Left kidney (tissue), 8 donors: Measurements from ENCODE around the gene HOXA6. TPM values are rescaled to one million over a fixed set of nuclear protein-coding genes. Genes with fewer than 3 reads are reported as not detected.

Experiments used
- DNase-seq: peaks from one replicate; pipeline ENCODE4 v3.0.0-alpha.2; 2013
- long read RNA-seq, 8 donors: transcript quantifications; one replicate each; lab custom pipeline, GENCODE V29; 2026
- polyA plus RNA-seq: library from polyadenylated mRNA; unstranded; fragments of 120-200 nt; gene quantifications from one replicate; pipeline ENCODE4 v1.2.1, GENCODE V29; 2013; ENCODE audit not compliant: insufficient read length

HOXA6 gene
- 26.5 TPM for polyA plus RNA-seq
- long read RNA-seq, donor 1, transcript HOXA6-201 (2 exons, 989 nt), result major isoform, 7 of 7 reads
- long read RNA-seq, donor 1, partial matches to known transcripts, result 0 of 7 reads
- long read RNA-seq, donor 1, other reads (novel, unspliced or antisense), result 0 of 7 reads
- long read RNA-seq, donor 2, transcript HOXA6-201 (2 exons, 989 nt), result major isoform, 17 of 19 reads
- long read RNA-seq, donor 2, partial matches to known transcripts, result 0 of 19 reads
- long read RNA-seq, donor 2, other reads (novel, unspliced or antisense), result 0 of 19 reads
- long read RNA-seq, donor 3, transcript HOXA6-201 (2 exons, 989 nt), result major isoform, 5 of 5 reads
- long read RNA-seq, donor 3, partial matches to known transcripts, result 0 of 5 reads
- long read RNA-seq, donor 3, other reads (novel, unspliced or antisense), result 0 of 5 reads
- long read RNA-seq, donor 4, partial matches to known transcripts, result 0 of 1 reads
- long read RNA-seq, donor 4, other reads (novel, unspliced or antisense), result 0 of 1 reads
- long read RNA-seq, donor 5, partial matches to known transcripts, result 0 of 4 reads
- long read RNA-seq, donor 5, other reads (novel, unspliced or antisense), result 0 of 4 reads
- long read RNA-seq, donor 6, partial matches to known transcripts, result 0 of 2 reads
- long read RNA-seq, donor 6, other reads (novel, unspliced or antisense), result 0 of 2 reads
- long read RNA-seq, donor 7, transcript HOXA6-201 (2 exons, 989 nt), result major isoform, 11 of 13 reads
- long read RNA-seq, donor 7, partial matches to known transcripts, result 0 of 13 reads
- long read RNA-seq, donor 7, other reads (novel, unspliced or antisense), result 0 of 13 reads
- long read RNA-seq, donor 8, partial matches to known transcripts, result 0 of 1 reads
- long read RNA-seq, donor 8, other reads (novel, unspliced or antisense), result 0 of 1 reads

DNA sequence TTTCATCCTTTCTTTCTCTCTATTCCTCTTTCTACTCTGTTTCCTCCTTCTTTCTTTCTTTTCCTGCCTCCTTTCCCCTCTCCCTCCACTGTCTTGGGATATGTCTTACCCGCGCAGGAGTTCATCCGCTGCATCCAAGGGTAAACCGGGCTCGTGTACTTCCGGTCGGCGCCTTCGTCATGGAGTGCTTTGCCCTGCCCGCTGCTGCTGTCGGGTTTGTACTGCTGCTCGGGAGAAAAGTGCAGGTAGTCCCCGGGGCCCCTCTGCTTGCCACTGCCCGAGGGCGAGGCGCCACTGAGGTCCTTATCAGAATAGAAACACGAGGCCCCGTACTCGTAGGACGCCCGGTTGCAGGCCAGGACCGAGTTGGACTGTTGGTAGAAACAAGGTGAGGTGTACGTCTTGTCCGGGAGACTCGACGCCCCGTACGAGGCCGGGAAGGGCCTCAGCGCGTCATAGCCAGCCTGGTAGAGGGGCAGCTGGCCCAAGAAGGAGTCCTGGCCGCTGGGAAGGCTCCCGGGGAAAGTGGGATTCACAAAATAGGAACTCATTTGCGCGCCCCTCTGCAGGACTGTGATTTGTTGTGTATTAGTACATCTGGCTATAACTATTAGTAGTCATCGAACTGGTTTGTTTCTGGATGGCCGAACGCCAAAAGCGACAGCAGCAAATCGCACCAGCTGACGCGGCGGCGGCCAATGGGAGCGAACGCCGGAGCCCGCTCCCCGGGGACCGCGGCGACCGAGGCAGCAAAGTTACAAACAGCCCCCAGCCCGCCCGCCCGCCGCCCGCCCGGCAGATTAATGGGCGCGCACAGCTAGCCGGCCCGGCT lies at the start of gene HOXA6:
Gene HOXA6 (minus strand): TSS at position 576 of the 832 bp plus-strand sequence. CDS start 25 bp downstream, at position 551.
- no peak for DNase-seq

- peak; percentile 85 for DNase-seq
Observed at GRCh38 chr7:27196287-27196767, 48.8 kb upstream of the HOXA6 start.

DNA sequence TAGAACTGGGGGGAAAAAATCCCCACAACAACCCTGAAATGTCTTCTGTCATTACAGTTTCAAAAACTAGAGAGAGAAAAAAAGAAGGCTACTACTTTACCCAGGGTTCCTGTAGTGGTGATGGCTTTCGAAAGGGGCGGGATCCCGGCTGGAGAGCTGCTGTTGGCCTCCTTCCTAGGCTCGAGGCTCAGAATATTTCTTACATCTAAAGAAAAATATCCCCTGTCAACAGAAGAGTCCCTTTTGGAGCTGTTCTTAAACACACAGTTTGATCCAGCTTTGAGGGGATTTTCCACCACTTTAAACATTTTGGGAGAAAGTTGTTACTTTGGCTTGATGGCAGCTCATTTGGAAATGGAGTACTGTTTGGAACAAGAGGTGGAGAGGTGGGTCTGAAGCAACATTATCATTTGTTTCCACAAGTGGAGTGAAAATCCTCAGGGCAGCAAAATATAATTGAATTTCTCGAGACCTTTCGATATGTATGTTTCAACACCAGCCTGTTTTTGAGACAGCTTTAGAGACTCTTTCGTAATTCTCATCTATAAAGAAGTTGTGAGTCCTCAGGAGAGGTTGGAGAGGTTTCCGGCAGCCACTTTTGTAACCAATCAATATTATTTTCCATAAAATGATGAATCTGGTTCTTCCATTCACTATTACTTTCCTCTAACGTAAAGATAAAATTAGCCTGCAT lies 47.3 kb upstream of the HOXA6 start:
- DNase-seq, result peak; percentile 12

GRCh38 chr7:27194002-27194352 lies 46.4 kb upstream of the HOXA6 start:
- DNase-seq, result no peak

- DNase-seq, result no peak
Observed at GRCh38 chr7:27193335-27194001, 45.9 kb upstream of the HOXA6 start.

- DNase-seq, result no peak
Observed at GRCh38 chr7:27192546-27193334, 45.2 kb upstream of the HOXA6 start.

DNA sequence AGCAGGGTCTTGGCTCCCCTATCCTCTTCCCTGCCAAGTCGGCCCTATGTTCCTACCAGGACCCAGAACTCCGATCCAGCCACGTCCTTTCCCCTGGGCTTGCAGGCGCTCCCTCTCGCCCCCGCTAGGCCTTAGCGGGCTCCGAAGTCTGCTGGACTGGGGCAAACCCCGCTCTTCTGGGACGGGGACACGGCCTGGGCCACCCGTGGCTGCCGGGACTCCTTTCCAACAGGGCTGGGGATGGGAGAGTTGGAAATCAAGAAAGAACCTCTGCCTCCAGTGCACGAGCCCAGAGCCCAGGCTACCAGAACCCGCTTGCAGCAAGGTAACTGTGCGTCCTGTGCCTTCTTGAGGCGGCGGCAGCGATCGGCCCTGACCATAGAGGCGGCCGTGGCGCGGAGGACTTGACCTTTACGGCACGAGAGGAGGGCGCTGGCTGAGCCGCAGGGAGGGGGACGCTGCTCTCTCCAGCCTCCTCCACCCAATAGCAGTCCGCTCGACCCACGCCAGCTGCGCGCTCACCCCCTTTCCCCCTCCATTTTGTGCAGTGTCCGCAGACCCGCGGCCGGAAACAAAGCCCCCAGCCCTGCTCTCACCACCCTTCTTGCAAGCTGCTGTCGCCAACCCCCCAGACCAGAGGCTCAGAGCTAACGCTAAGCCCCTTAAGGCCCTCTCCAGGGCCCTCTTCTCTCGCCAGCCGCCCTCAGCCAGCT lies 44.4 kb upstream of the HOXA6 start:
- DNase-seq, result no peak

- no peak for DNase-seq
Observed at GRCh38 chr7:27191161-27191731, 43.7 kb upstream of the HOXA6 start.

DNA sequence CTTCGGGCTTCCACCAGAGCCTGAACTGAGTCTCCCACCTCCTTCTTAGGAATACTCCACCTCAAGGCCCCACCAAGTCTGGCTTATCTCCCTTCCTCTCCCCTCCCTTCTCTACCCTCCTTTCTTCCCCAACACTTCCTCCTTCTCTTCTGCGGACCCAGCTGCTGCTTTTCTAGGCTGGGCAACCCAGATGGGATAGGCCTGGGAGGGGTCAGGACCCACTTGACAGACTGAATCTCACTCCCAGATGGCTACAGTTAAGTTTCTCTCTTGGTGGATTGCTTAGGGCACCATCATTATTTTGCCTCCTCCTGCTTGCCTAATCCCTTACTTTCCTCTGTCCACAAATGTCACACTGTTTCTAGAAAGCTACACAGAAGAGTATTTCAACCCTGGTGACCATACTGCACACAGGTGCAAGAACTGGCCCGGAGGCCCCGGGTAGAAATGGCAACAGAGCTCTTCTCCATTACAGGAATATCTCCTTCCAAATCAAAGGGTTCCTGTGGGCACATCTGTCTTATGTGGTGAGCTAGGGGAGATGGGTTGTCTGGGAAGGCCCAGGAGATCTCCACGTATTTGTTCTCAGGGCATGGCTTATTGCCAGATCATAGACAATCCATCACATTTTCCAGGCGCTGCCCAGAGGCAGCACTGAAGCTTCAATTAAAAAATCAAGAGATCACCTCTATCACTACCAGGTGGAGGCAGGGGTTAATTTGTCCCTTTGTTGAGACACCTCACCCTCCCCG lies 42.6 kb upstream of the HOXA6 start:
- DNase-seq, result no peak

DNA sequence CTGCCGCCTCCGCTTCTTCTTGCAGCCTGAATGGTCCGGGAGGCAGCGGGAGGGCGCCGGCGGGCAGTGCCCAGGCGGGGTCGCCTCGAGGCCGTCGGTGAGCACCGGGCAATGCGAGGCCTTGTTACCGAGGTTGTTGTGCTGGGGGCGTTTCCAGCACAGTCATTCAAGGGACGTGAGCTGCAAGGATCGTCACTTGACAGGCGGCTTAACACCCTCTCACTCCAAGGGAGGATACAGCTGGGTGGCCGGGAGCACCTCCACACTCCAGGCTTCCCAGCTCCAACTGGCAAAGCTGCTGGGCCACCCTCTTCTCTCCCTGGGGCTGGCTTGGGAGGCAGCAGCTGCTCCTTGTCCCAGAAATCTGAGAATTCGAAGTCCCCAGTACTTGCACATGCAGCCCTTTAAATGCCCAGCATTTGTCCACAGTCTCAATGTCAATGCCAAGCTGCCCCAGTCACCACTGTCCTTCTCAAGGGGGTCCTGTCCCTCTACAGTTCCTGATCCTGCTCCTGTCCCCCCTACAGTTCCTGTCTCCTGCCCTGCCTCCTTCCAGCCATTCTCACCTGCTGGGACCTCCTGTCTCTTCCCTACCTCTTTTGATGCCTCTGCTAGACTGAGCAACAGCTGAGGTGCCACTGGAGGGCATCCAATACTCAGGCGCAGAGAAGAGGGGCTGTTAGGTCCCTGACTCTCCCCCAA lies 41.9 kb upstream of the HOXA6 start:
- DNase-seq, result no peak

GRCh38 chr7:27188386-27189294 lies 41.1 kb upstream of the HOXA6 start:
- DNase-seq, result no peak

DNA sequence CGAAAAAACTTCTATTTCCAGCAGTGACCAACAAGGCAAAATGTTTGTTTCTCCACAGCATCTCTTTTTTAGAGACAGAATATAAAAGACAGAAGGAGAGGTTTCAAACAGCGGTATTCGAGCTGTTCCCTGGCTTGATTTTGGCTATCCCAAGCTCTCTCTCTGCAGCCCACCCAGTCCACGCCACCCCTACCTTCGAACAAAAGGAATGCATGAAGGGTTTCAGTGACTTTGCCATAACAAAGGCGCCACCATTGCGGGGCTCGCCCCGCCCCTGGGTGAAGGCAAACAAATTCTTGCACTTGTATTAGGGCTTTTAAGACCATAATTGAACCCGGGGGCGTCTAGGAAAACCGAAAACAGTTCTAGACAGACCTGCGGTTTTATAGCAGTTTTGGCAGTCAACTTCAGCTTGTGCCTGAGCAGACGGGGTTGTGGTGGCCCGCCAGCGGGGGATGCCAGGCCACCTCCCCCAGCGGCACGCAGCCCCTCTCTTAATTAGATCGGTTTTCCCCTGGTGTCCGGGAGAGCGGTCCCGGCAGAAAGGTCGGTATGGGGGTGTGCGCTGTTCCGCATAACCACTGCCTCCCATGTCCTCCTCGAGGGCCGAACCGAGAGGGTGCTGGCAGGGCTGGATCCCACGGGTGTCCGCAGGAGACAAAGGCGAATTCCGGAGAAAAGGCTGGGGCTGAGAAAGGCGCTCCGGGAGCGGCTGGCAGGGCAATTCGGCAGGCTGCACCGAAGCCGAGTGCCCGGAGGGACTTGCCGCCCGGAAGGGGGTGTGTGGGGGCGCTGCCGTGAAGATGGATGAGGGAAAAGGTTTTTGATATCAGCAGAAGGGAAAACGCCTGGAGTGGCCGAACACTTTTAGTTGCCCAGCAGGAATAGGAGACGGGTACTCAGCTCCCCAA lies 40.2 kb upstream of the HOXA6 start:
- no peak for DNase-seq

DNA sequence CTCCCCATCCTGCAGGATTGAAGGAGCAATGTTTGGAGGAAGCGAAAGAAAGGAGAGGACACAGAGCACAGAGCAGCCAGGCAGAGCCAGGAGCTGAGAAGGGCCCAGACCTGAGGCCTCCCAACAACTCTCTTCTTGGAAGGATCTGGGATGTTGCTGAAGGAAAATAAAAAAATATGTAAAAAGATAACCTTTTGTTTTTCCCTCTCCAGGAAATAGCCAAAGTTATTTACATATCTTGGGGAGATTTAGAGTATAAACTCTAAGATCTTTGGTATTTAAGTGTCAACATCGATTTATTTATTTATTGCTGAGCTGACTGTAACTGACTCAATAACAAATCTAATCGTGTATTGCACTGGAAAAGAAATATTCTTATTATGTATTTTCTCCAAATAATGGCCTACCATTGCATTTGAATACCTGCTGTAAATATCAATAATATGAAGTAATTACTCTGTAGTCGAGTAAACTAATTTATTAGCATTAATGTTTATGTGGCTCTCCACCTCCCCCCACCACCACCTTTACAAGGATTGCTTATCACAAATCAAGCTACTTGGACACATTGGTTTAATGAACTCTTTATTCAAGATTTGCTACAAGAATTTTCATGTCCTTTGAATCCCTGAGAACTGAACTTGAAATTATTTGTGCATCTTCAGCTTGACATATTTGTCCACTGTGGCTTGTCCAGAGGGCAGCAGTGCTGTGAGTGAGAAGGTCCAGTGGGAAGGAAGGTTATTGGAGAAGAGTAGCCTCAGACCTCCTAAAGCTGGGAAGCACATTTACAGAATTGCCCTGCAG lies 39.3 kb upstream of the HOXA6 start:
- DNase-seq, result no peak
